SK-N-MC (cell line): ENCODE data around the gene PAN3.
A peak's percentile ranks its signal among the peaks of the same experiment; 100 is the strongest.
"Not testable (repeated sequence)": the region's sequence is repeated elsewhere in the genome, so short reads cannot be mapped to it uniquely, and the experiment has no call there.

Experiments used
- DNase-seq: peaks from one replicate; pipeline ENCODE4 v3.0.0-alpha.2; 2011; ENCODE audit warnings: low read depth, low spot score
- H3K27ac ChIP-seq: fragments of 200-600 bp; sonication (generic); 2 replicates; pipeline ENCODE4 v1.5.1; 2016; ENCODE audit warnings: mixed run types
- H3K36me3 ChIP-seq: fragments of 200-600 bp; sonication (generic); 2 replicates; pipeline ENCODE4 v1.6.1; 2017; ENCODE audit warnings: antibody characterized with exemption, low read length, mixed read lengths; ENCODE audit not compliant: insufficient read depth
- H3K4me3 ChIP-seq: fragments of 200-600 bp; sonication (generic); 2 replicates; pipeline ENCODE4 v1.5.1; 2016
- H3K9ac ChIP-seq: fragments of 200-600 bp; sonication (generic); 2 replicates; pipeline ENCODE4 v1.8.0; 2017; ENCODE audit warnings: mixed run types, mixed read lengths; ENCODE audit not compliant: insufficient read length
- H3K9me3 ChIP-seq: fragments of 200-600 bp; sonication (generic); 2 replicates; pipeline ENCODE4 v1.6.1; 2017; ENCODE audit warnings: low read depth, mild to moderate bottlenecking, antibody characterized with exemption, low read length, moderate library complexity, mixed read lengths
- EZH2 ChIP-seq: fragments of 200-600 bp; sonication (generic); IDR thresholded peaks from one replicate; pipeline ENCODE4 v1.6.1; 2017; ENCODE audit warnings: antibody characterized with exemption
- FOXP2 ChIP-seq: optimal IDR thresholded peaks from 2 replicates; pipeline ENCODE3; 2011; ENCODE audit warnings: mild to moderate bottlenecking, moderate library complexity; ENCODE audit not compliant: insufficient read depth; ENCODE audit errors: extremely low read length, control extremely low read depth
- POLR2AphosphoS5 ChIP-seq: IDR thresholded peaks from 2 replicates; pipeline ENCODE4 v1.6.1; 2012; ENCODE audit warnings: mild to moderate bottlenecking, low read depth, low read length, borderline replicate concordance

The PAN3 gene

DNA sequence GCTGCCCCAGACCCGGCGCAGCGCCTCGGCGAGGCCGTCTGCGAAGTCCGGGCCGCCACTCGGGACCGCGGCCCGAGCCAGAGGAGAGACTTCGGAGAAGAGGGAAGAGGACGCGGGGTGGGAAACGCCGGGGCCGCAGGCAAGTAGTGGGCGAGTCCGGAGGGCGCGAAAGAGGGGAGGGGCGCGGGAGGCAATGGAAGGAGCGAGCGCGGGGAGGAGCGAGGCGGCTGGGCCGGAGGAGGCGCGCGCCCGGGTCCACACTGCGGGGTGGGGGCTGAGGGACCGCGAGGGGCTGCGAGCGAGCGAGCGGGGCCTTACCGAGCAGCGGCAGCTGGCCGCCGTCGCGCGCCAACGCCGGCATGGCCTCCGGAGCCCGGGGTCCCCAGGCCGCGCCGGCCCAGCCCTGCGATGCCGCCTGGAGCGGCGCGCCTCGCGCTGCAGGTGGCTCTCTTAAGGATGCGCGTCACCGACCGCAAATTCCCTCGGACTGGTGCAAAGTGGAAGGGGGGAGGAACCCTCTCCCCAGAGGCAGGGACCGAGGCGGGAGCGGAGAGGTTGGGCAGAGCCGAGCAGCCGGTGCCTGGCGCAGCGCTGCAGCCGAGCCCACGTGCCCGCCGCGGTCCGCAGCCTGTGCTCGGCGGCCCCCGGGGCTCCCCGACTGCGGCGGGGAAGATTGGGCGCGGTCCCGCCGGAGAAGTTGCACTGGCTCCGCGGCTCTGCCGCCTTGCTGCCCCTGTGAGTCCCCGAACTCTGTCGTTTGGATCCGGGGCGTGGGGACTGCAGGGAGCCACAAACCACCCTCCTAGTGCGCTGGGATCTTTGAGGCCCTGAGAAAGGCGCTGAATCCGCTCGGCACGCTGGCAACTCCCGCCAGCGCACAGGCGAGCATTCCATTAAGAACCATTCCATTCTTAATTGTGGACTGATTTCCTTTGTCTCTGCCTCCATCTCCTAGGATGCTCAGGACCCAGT, 37.9 kb upstream of the PAN3 start, which contains the start of gene FLT3:
FLT3 (minus strand) TSS at position 427 of the 972 bp plus-strand sequence; CDS start at position 361, 66 bp downstream.
- no peaks in the 10 kb centered on the region for H3K36me3 ChIP-seq
- no peak within 1 kb of the TSS for H3K27ac ChIP-seq
- H3K9ac ChIP-seq: peak within 1 kb of the TSS; percentile 56
- peak; percentile 47 for DNase-seq
- no peaks in the 10 kb centered on the region; the same call in 1 of the 2 replicates for H3K9me3 ChIP-seq
- H3K4me3 ChIP-seq: peak within 1 kb of the TSS; percentile 79
- TF ChIP-seq POLR2AphosphoS5 (no peak; the same call in 1 of the 2 replicates), EZH2 (no peak), FOXP2 (no peak)

DNA sequence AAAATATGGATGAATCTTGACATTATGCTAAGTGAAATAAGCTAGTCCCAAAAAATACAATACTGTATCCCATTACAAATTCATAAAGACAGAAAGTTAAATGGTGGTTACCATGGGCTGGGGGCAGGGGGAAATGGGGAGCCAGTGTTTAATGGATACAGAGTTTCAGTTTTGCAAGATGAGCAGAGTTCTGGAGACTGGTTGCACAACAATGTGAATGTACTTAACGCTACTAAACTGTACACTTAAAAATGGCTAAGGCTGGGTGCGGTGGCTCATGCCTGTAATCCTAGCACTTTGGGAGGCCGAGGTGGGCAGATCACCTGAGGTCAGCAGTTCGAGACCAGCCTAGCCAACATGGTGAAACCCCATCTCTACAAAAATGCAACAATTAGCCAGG, 36.5 kb upstream of the PAN3 start:
- H3K9ac ChIP-seq, H3K9me3 ChIP-seq, H3K36me3 ChIP-seq, H3K27ac ChIP-seq, H3K4me3 ChIP-seq, DNase-seq: not testable (repeated sequence)

DNA sequence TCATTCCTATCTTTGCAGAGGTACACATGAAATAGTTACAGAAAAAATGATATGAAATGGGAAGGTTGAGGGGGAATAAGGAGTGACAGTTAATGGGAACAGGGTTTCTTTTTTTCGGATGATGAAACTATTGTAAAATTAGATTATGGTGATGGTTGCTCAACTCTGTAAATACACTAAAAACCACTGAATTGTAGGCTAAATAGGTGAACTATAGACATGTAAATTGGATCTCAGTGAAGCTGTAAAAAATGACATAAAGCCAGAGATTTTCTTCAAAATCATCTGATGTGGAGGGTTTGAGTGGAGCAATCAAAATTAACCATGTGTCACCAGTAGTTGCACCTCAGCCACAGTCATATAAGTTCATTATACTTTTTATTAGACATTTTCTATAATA, 31.4 kb upstream of the PAN3 start:
- no peaks in the 10 kb centered on the region for H3K9me3 ChIP-seq
- no peak for DNase-seq
- H3K4me3 ChIP-seq: no peak overlapping the region
- no peak for TF ChIP-seq POLR2AphosphoS5
- TF ChIP-seq EZH2: no peak
- no peak for TF ChIP-seq FOXP2
- H3K9ac ChIP-seq: no peak overlapping the region
- no peaks in the 10 kb centered on the region for H3K36me3 ChIP-seq
- no peak overlapping the region for H3K27ac ChIP-seq

DNA sequence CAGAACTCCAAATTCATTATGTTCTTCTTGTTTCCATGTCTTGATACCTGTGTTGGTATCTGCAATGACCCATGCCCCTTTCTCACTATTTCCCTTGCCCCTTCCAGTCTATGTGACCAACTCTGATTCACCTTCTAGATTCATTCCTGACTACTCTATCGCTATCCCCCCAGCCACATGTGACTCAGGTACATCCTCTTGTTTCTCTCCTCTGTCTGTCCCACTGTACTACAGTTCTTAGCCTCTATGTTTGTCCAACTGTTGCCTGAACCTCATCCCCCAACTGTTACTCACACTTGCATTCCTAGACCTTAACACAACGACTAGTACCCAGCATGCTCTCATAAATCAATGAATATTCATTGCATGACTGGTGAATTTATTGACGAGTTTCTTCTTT, 27.9 kb upstream of the PAN3 start:
- Histone ChIP-seq H3K4me3 (no peak overlapping the region), H3K9ac (no peak overlapping the region), H3K36me3 (no peaks in the 10 kb centered on the region), H3K9me3 (no peaks in the 10 kb centered on the region), H3K27ac (no peak overlapping the region)
- DNase-seq: no peak
- TF ChIP-seq POLR2AphosphoS5: no peak
- no peak for TF ChIP-seq FOXP2
- no peak for TF ChIP-seq EZH2

DNA sequence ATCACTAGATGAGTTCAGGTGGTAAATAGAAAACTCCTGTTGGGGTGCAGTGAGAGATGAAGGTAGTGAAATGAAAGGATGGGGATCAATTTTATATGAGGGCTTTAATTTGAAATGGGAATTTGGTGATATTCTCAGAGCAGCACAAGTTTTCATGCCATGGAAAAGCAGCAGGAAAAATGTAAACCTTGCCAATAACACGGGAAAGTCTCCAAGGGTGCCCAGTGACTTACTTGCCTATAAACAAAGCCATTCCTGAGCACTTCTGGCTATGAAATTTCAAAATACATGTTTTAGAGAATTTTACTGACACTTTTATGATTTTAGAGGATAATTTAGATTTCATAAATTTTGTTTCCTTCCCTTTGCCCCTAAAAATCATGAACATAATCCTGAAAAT, 21.6 kb upstream of the PAN3 start:
- no peak overlapping the region for H3K9ac ChIP-seq
- no peaks in the 10 kb centered on the region for H3K36me3 ChIP-seq
- no peak overlapping the region for H3K27ac ChIP-seq
- TF ChIP-seq EZH2 (no peak), POLR2AphosphoS5 (no peak), FOXP2 (no peak)
- no peaks in the 10 kb centered on the region for H3K9me3 ChIP-seq
- no peak overlapping the region for H3K4me3 ChIP-seq
- no peak for DNase-seq

DNA sequence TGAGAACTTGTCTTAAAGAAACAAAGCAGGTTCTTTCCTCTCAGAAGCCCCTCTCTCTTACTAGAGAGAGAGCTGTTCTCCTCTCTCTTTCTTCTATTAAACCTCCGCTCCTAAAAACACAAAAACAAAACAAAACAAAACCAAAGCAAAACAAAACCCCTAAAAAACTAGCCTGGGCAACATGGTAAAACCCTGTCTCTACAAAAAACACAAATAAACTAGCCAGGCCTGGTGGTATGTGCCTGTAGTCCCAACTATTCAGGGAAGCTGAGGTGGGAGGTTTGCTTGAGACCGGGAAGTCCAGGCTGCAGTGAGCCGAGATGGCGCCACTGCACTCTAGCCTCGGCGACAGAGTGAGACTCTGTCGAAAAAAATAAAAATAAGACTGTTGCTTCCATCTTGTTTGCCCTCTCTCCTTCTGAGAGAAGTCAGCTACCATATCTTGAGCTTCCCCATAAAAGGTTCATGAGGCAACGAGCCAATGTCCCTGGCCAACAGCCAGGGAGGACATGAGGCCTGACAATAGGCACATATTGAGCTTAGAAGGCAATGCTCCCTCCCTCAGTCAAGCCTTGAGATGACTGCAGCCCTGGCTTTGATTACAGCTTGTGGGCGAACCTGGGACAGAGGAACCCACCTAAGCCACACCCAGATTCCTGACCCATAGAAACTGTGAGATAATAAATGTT, 20.5 kb upstream of the PAN3 start:
- no peak for TF ChIP-seq FOXP2
- no peak for TF ChIP-seq EZH2
- TF ChIP-seq POLR2AphosphoS5: no peak
- Histone ChIP-seq H3K9me3 (no peaks in the 10 kb centered on the region), H3K36me3 (no peaks in the 10 kb centered on the region), H3K27ac (no peak overlapping the region), H3K4me3 (no peak overlapping the region), H3K9ac (no peak overlapping the region)
- no peak for DNase-seq

DNA sequence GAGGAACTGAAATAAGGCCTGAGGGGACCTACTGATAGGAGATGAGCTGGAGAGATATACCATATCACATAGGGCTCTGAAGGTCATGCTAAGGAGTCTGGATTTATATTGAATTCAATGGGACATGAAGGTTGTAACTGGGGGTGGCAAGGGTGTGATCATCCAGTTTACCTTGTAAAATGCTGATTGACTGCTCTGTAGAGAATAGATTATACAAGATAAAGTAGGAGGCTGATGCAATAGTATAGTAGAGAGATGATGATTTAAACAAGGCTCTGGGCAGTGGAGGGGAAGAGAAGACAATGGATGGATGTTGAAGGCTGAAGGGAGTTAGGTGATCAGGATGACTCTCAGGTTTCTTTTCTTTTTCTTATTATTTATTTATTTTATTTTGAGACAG, 18.0 kb upstream of the PAN3 start:
- H3K9me3 ChIP-seq: no peaks in the 10 kb centered on the region
- no peak for DNase-seq
- H3K27ac ChIP-seq: no peak overlapping the region
- H3K36me3 ChIP-seq: no peaks in the 10 kb centered on the region
- TF ChIP-seq POLR2AphosphoS5 (no peak), FOXP2 (no peak), EZH2 (no peak)
- no peak overlapping the region for H3K9ac ChIP-seq
- H3K4me3 ChIP-seq: no peak overlapping the region

DNA sequence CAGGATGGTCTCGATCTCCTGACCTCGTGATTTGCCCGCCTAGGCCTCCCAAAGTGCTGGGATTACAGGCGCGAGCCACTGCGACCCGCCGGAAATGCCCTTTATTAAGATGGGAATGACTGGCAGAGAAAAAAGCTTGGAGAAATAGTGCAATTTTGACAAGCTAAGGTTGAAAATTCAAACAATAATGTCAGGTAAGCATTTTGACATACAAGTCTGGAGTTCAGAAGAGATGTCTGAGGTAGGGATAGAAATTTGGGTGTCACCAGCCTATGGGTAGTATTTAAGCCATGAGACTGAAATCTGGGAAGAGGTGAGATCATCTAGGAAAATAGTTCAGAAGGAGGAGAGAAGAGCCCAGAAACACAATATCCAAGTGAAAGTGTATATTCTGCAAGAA, 17.1 kb upstream of the PAN3 start:
- Histone ChIP-seq H3K9me3 (no peaks in the 10 kb centered on the region), H3K27ac (no peak overlapping the region), H3K36me3 (no peaks in the 10 kb centered on the region), H3K9ac (no peak overlapping the region), H3K4me3 (no peak overlapping the region)
- TF ChIP-seq FOXP2 (no peak), EZH2 (no peak), POLR2AphosphoS5 (no peak)
- no peak for DNase-seq
